ENCODE data around the gene FAM13C. TPM values are rescaled to one million over a fixed set of nuclear protein-coding genes. Genes with fewer than 3 reads are reported as not detected.

FAM13C gene
- total and polyA plus RNA-seq, 11 donors = 1.00 to 12.4 (median 8.3) TPM

GRCh38 chr10:59388671-59388976 is 26.3 kb upstream of the FAM13C start:
- no peaks in the 10 kb centered on the region for H3K27me3 ChIP-seq
- TF ChIP-seq POLR2A (IDR thresholded peaks at IDR 0.05) = no peak
- TF ChIP-seq CTCF (IDR thresholded peaks at IDR 0.05) = no peak
- H3K4me3 ChIP-seq = no peak overlapping the region
- H3K36me3 ChIP-seq = no peaks in the 10 kb centered on the region
- DNase-seq (no peak), ATAC-seq (no peak)
- H3K9me3 ChIP-seq = no peaks in the 10 kb centered on the region
- H3K4me1 ChIP-seq = peaks cover 0 to 19% (median 4%) of the 10 kb centered on the region in 12 donors
- 88 to 100% (median 96%) methylated on average over 1 of the region's 1 CpG for WGBS, 4 donors
- peak overlapping the region in 4 of 12 donors; percentile 23 to 69 (median 56) for H3K27ac ChIP-seq
- intact Hi-C loops (cut with DNase I) = no loop called here

GRCh38 chr10:59387951-59388670 is 25.8 kb upstream of the FAM13C start:
- Histone ChIP-seq H3K4me3 (no peak overlapping the region), H3K27me3 (no peaks in the 10 kb centered on the region), H3K9me3 (no peaks in the 10 kb centered on the region), H3K36me3 (no peaks in the 10 kb centered on the region), H3K27ac (peak overlapping the region in 6 of 12 donors; percentile 23 to 69 (median 56)), H3K4me1 (peaks cover 0 to 24% (median 9%) of the 10 kb centered on the region in 12 donors)
- no peak for DNase-seq
- WGBS, 4 donors = 63 to 71% (median 70%) methylated on average over 3 of the region's 3 CpGs
- intact Hi-C loops (cut with DNase I) = no loop called here
- ATAC-seq = peak in 3 of 4 donors; percentile 61 to 66 (median 63)
- TF ChIP-seq POLR2A (IDR thresholded peaks at IDR 0.05) (no peak), CTCF (IDR thresholded peaks at IDR 0.05) (no peak)

GRCh38 chr10:59384761-59385160 is 22.4 kb upstream of the FAM13C start:
- H3K9me3 ChIP-seq = no peaks in the 10 kb centered on the region
- TF ChIP-seq CTCF (IDR thresholded peaks at IDR 0.05) (no peak), POLR2A (IDR thresholded peaks at IDR 0.05) (no peak)
- H3K4me3 ChIP-seq = no peak overlapping the region
- H3K27me3 ChIP-seq = no peaks in the 10 kb centered on the region
- DNase-seq (no peak), ATAC-seq (no peak)
- 54% methylated on average over 3 of the region's 3 CpGs for WGBS, 4 donors
- peaks cover 0 to 38% (median 10%) of the 10 kb centered on the region in 12 donors for H3K4me1 ChIP-seq
- H3K36me3 ChIP-seq = no peaks in the 10 kb centered on the region
- peak overlapping the region in 1 of 12 donors; percentile 77 for H3K27ac ChIP-seq
- intact Hi-C loops (cut with DNase I) = no loop called here

- H3K9me3 ChIP-seq = no peaks in the 10 kb centered on the region
- no peak for ATAC-seq
- H3K36me3 ChIP-seq = no peaks in the 10 kb centered on the region
- no peak overlapping the region for H3K4me3 ChIP-seq
- peaks cover 0 to 38% (median 10%) of the 10 kb centered on the region in 12 donors for H3K4me1 ChIP-seq
- peak overlapping the region; percentile 40 to 87 (median 64) for H3K27ac ChIP-seq
- 84 to 88% (median 85%) methylated on average over 3 of the region's 3 CpGs for WGBS, 4 donors
- intact Hi-C loops (cut with DNase I) = no loop called here
- no peak for TF ChIP-seq POLR2A (IDR thresholded peaks at IDR 0.05)
- no peak for TF ChIP-seq CTCF (IDR thresholded peaks at IDR 0.05)
- H3K27me3 ChIP-seq = no peaks in the 10 kb centered on the region
- no peak for DNase-seq
These were observed 21.6 kb upstream of the FAM13C start for GRCh38 chr10:59383908-59384307.
